Natural killer cell treated with Interleukin-12 subunit alpha and Interleukin-12 subunit beta and Interleukin-15 and Interleukin-18, amount 100 ng/mL, for 72 hours (primary cell): ENCODE results near the gene HERC5. TPM values are rescaled to one million over a fixed set of nuclear protein-coding genes. Genes with fewer than 3 reads are reported as not detected.
"Not testable (repeated sequence)": the region's sequence is repeated elsewhere in the genome, so short reads cannot be mapped to it uniquely, and the experiment has no call there.

Experiments used
- ATAC-seq, 2 donors: fragments of 150-1000 bp; cut with Tn5 transposase in 1 of 2; sonication (Bioruptor Pico), chemical (Tn5 transposase) in 1 of 2; 2 replicates each; pipeline ENCODE4 v1.10.0; 2021
- DNase-seq: peaks from one replicate; pipeline ENCODE4 v3.0.0; 2022; ENCODE audit warnings: low spot score
- H3K27ac Mint-ChIP-seq, 2 donors: 1 replicate in 1 of 2; 2 replicates in 1 of 2; pipeline ENCODE4 v1.8.0; 2022; ENCODE audit warnings: mixed read lengths in 2 of 2, mild to moderate bottlenecking in 1 of 2, moderate library complexity in 1 of 2
- H3K27me3 Mint-ChIP-seq, 2 donors: 1 replicate in 1 of 2; 2 replicates in 1 of 2; pipeline ENCODE4 v1.8.0; 2022; ENCODE audit warnings: mixed read lengths in 2 of 2
- H3K36me3 Mint-ChIP-seq: one replicate; pipeline ENCODE4 v1.8.0; 2022; ENCODE audit warnings: mixed read lengths
- H3K4me1 Mint-ChIP-seq, 2 donors: 1 replicate in 1 of 2; 2 replicates in 1 of 2; pipeline ENCODE4 v1.8.0; 2022; ENCODE audit warnings: low read depth in 2 of 2, mixed read lengths in 2 of 2, mild to moderate bottlenecking in 1 of 2
- H3K4me3 Mint-ChIP-seq: one replicate; pipeline ENCODE4 v1.8.0; 2022; ENCODE audit warnings: mixed read lengths
- H3K9me3 Mint-ChIP-seq: 2 replicates; pipeline ENCODE4 v1.8.0; 2022; ENCODE audit warnings: mixed read lengths
- total RNA-seq, 2 donors: library from RNA; stranded (reverse); gene quantifications; one replicate each; pipeline ENCODE4 v1.2.3, GENCODE V29; 2022

The HERC5 gene
- 1 to 10 TPM; 5.8 to 6.4 TPM for total RNA-seq

GRCh38 chr4:88456670-88457306, at the start of gene HERC5:
Gene HERC5 (plus strand): TSS chr4:88457119. CDS start chr4:88457270, 151 bp downstream.
- ATAC-seq: peak; percentile 97
- H3K27ac Mint-ChIP-seq: peak within 1 kb of the TSS; percentile 99 to 100
- no peaks in the 10 kb centered on the region for H3K27me3 Mint-ChIP-seq
- H3K36me3 Mint-ChIP-seq: no peaks in the 10 kb centered on the region
- DNase-seq: peak; percentile 92
- H3K4me1 Mint-ChIP-seq: peaks cover 13 to 17% of the 10 kb centered on the region in 2 donors
- H3K9me3 Mint-ChIP-seq: no peaks in the 10 kb centered on the region
- peak within 1 kb of the TSS; percentile 99 for H3K4me3 Mint-ChIP-seq

GRCh38 chr4:88409206-88409605, 47.7 kb upstream of the HERC5 start:
- Mint-ChIP-seq H3K4me3 (no peak overlapping the region), H3K27me3 (no peaks in the 10 kb centered on the region), H3K4me1 (no peaks in the 10 kb centered on the region), H3K27ac (no peak overlapping the region), H3K9me3 (no peaks in the 10 kb centered on the region), H3K36me3 (no peaks in the 10 kb centered on the region)
- no peak for ATAC-seq
- no peak for DNase-seq

- ATAC-seq (no peak), DNase-seq (no peak)
- peaks cover 2% of the 10 kb centered on the region for H3K36me3 Mint-ChIP-seq
- no peaks in the 10 kb centered on the region for H3K27me3 Mint-ChIP-seq
- H3K4me3 Mint-ChIP-seq: no peak overlapping the region
- H3K27ac Mint-ChIP-seq: no peak overlapping the region
- H3K4me1 Mint-ChIP-seq: no peaks in the 10 kb centered on the region
- H3K9me3 Mint-ChIP-seq: no peaks in the 10 kb centered on the region
Observed at GRCh38 chr4:88409789-88410188, 47.1 kb upstream of the HERC5 start.

- Mint-ChIP-seq H3K4me1 (no peaks in the 10 kb centered on the region), H3K4me3 (no peak overlapping the region), H3K9me3 (no peaks in the 10 kb centered on the region), H3K36me3 (peaks cover 4% of the 10 kb centered on the region), H3K27ac (no peak overlapping the region), H3K27me3 (no peaks in the 10 kb centered on the region)
- DNase-seq: no peak
- peak in 1 of 2 donors; percentile 38 for ATAC-seq
Observed at GRCh38 chr4:88411491-88412096, 45.3 kb upstream of the HERC5 start.

- Mint-ChIP-seq H3K9me3 (no peaks in the 10 kb centered on the region), H3K27ac (no peak overlapping the region), H3K27me3 (no peaks in the 10 kb centered on the region), H3K4me1 (no peaks in the 10 kb centered on the region), H3K4me3 (no peak overlapping the region), H3K36me3 (peaks cover 4% of the 10 kb centered on the region)
- DNase-seq (no peak), ATAC-seq (no peak)
Observed at GRCh38 chr4:88413801-88414200, 43.1 kb upstream of the HERC5 start.

- Mint-ChIP-seq H3K4me3 (no peak overlapping the region), H3K9me3 (no peaks in the 10 kb centered on the region), H3K27ac (no peak overlapping the region), H3K36me3 (peaks cover 4% of the 10 kb centered on the region), H3K4me1 (no peaks in the 10 kb centered on the region), H3K27me3 (no peaks in the 10 kb centered on the region)
- no peak for ATAC-seq
- no peak for DNase-seq
Observed at GRCh38 chr4:88414755-88415154, 42.2 kb upstream of the HERC5 start.

- Mint-ChIP-seq H3K36me3 (peaks cover 4% of the 10 kb centered on the region), H3K27me3 (no peaks in the 10 kb centered on the region), H3K4me1 (no peaks in the 10 kb centered on the region), H3K27ac (no peak overlapping the region), H3K4me3 (no peak overlapping the region), H3K9me3 (no peaks in the 10 kb centered on the region)
- ATAC-seq (no peak), DNase-seq (no peak)
Observed at GRCh38 chr4:88415982-88416381, 40.9 kb upstream of the HERC5 start.

GRCh38 chr4:88418411-88418810, 38.5 kb upstream of the HERC5 start:
- H3K4me3 Mint-ChIP-seq: no peak overlapping the region
- H3K36me3 Mint-ChIP-seq: peaks cover 4% of the 10 kb centered on the region
- no peak for DNase-seq
- H3K27ac Mint-ChIP-seq: no peak overlapping the region
- H3K27me3 Mint-ChIP-seq: no peaks in the 10 kb centered on the region
- H3K4me1 Mint-ChIP-seq: peaks cover 0 to 3% of the 10 kb centered on the region in 2 donors
- no peaks in the 10 kb centered on the region for H3K9me3 Mint-ChIP-seq
- ATAC-seq: no peak

- DNase-seq: no peak
- no peak overlapping the region for H3K27ac Mint-ChIP-seq
- H3K4me3 Mint-ChIP-seq: no peak overlapping the region
- ATAC-seq: no peak
- H3K9me3 Mint-ChIP-seq: no peaks in the 10 kb centered on the region
- H3K36me3 Mint-ChIP-seq: peaks cover under 1% of the 10 kb centered on the region
- H3K27me3 Mint-ChIP-seq: no peaks in the 10 kb centered on the region
- H3K4me1 Mint-ChIP-seq: peaks cover 0 to 3% of the 10 kb centered on the region in 2 donors
Observed at GRCh38 chr4:88419874-88420273, 37.0 kb upstream of the HERC5 start.

- H3K27ac Mint-ChIP-seq: no peak overlapping the region
- ATAC-seq (no peak), DNase-seq (no peak)
- no peaks in the 10 kb centered on the region for H3K9me3 Mint-ChIP-seq
- H3K36me3 Mint-ChIP-seq: no peaks in the 10 kb centered on the region
- no peak overlapping the region for H3K4me3 Mint-ChIP-seq
- no peaks in the 10 kb centered on the region for H3K27me3 Mint-ChIP-seq
- peaks cover 0 to 3% of the 10 kb centered on the region in 2 donors for H3K4me1 Mint-ChIP-seq
Observed at GRCh38 chr4:88420844-88421243, 36.1 kb upstream of the HERC5 start.

GRCh38 chr4:88422403-88422802, 34.5 kb upstream of the HERC5 start:
- Mint-ChIP-seq H3K36me3 (no peaks in the 10 kb centered on the region), H3K9me3 (no peaks in the 10 kb centered on the region), H3K27ac (no peak overlapping the region), H3K27me3 (no peaks in the 10 kb centered on the region), H3K4me3 (no peak overlapping the region), H3K4me1 (peaks cover 0 to 3% of the 10 kb centered on the region in 2 donors)
- DNase-seq (no peak), ATAC-seq (no peak)

GRCh38 chr4:88429401-88429800, 27.5 kb upstream of the HERC5 start:
- Mint-ChIP-seq H3K27ac (no peak overlapping the region), H3K4me3 (no peak overlapping the region), H3K4me1 (no peaks in the 10 kb centered on the region), H3K9me3 (no peaks in the 10 kb centered on the region), H3K27me3 (no peaks in the 10 kb centered on the region), H3K36me3 (peaks cover 5% of the 10 kb centered on the region)
- ATAC-seq (no peak), DNase-seq (no peak)

- peaks cover 16% of the 10 kb centered on the region for H3K36me3 Mint-ChIP-seq
- no peaks in the 10 kb centered on the region for H3K9me3 Mint-ChIP-seq
- H3K4me1 Mint-ChIP-seq: peaks cover 0 to 4% of the 10 kb centered on the region in 2 donors
- ATAC-seq: no peak
- no peaks in the 10 kb centered on the region for H3K27me3 Mint-ChIP-seq
- peak overlapping the region in 1 of 2 donors; percentile 46 for H3K27ac Mint-ChIP-seq
- no peak overlapping the region for H3K4me3 Mint-ChIP-seq
- no peak for DNase-seq
Observed at GRCh38 chr4:88435987-88436693, 20.8 kb upstream of the HERC5 start.

- H3K27ac Mint-ChIP-seq, H3K27me3 Mint-ChIP-seq, H3K4me1 Mint-ChIP-seq, H3K4me3 Mint-ChIP-seq, DNase-seq, H3K9me3 Mint-ChIP-seq, ATAC-seq: not testable (repeated sequence)
- peaks cover 26% of the 10 kb centered on the region for H3K36me3 Mint-ChIP-seq
Observed at GRCh38 chr4:88437873-88438272, 19.0 kb upstream of the HERC5 start.
